CD14-positive monocyte (primary cell): Measurements from ENCODE around the gene ORC1. TPM values are rescaled to one million over a fixed set of nuclear protein-coding genes. Genes with fewer than 3 reads are reported as not detected.

ENCODE experiments used
- DNase-seq, 3 donors: peaks; one replicate each; pipeline ENCODE4 v3.0.0-alpha.2; 2011 to 2022
- H2AFZ ChIP-seq: 2 replicates; pipeline ENCODE4 v1.6.0; 2012; ENCODE audit warnings: mild to moderate bottlenecking, low read depth, low read length, inconsistent platforms; ENCODE audit not compliant: insufficient read depth, poor library complexity, severe bottlenecking
- H3K27ac ChIP-seq, 2 donors: 1 replicate in 1 of 2; 2 replicates in 1 of 2; pipeline ENCODE4 v1.5.1; 2012 to 2013; ENCODE audit warnings: low read length in 2 of 2, control low read depth in 1 of 2, inconsistent platforms in 1 of 2, low read depth in 1 of 2, mild to moderate bottlenecking in 1 of 2
- H3K27me3 ChIP-seq, 2 donors: one replicate each; pipeline versions ENCODE4 v1.6.0 to v1.6.1; 2011 to 2013; ENCODE audit warnings: low read length in 2 of 2; ENCODE audit not compliant: control insufficient read depth in 2 of 2, insufficient read depth in 2 of 2
- H3K36me3 ChIP-seq, 2 donors: replicated peaks in 1 of 2; 1 replicate in 1 of 2; 2 replicates in 1 of 2; pipeline versions ENCODE4 v1.5.1 to v1.6.1; 2012 to 2013; ENCODE audit warnings: low read length in 2 of 2, control low read depth in 1 of 2, inconsistent platforms in 1 of 2, mild to moderate bottlenecking in 1 of 2; ENCODE audit not compliant: insufficient read depth in 2 of 2, control insufficient read depth in 1 of 2
- H3K4me1 ChIP-seq, 2 donors: 1 replicate in 1 of 2; 2 replicates in 1 of 2; pipeline versions ENCODE4 v1.5.1 to v1.6.1; 2012 to 2013; ENCODE audit warnings: low read length in 2 of 2, control low read depth in 1 of 2, inconsistent platforms in 1 of 2, mild to moderate bottlenecking in 1 of 2, moderate library complexity in 1 of 2; ENCODE audit not compliant: insufficient read depth in 2 of 2, control insufficient read depth in 1 of 2
- H3K4me2 ChIP-seq: replicated peaks from 2 replicates; pipeline ENCODE3; 2012; ENCODE audit warnings: low read length, moderate library complexity, mild to moderate bottlenecking; ENCODE audit not compliant: poor library complexity, severe bottlenecking; ENCODE audit errors: extremely low read depth
- H3K4me3 ChIP-seq, 3 experiments: fragments of 200-600 bp in 1 of 3; sonication (generic) in 1 of 3; replicated peaks in 1 of 3; 1 replicate in 2 of 3; 2 replicates in 1 of 3; pipeline ENCODE4 v1.5.1; 2011 to 2013; ENCODE audit warnings: low read length in 3 of 3, mild to moderate bottlenecking in 3 of 3, control low read depth in 2 of 3, low read depth in 2 of 3, inconsistent platforms in 1 of 3, moderate library complexity in 1 of 3
- H3K79me2 ChIP-seq: 2 replicates; pipeline ENCODE4 v1.6.0; 2012; ENCODE audit warnings: mild to moderate bottlenecking, control low read depth, inconsistent platforms, low read length, moderate library complexity; ENCODE audit not compliant: insufficient read depth
- H3K9ac ChIP-seq: 2 replicates; pipeline ENCODE4 v1.6.0; 2017; ENCODE audit warnings: low read length, mild to moderate bottlenecking; ENCODE audit not compliant: insufficient read depth, poor library complexity, severe bottlenecking
- H3K9me3 ChIP-seq, 2 donors: replicated peaks in 1 of 2; 1 replicate in 1 of 2; 2 replicates in 1 of 2; pipeline versions ENCODE4 v1.5.1 to v1.6.1; 2012 to 2013; ENCODE audit warnings: low read length in 2 of 2, control low read depth in 1 of 2; ENCODE audit not compliant: control insufficient read depth in 1 of 2, insufficient read depth in 1 of 2
- H4K20me1 ChIP-seq: 2 replicates; pipeline ENCODE4 v1.6.0; 2012; ENCODE audit warnings: mild to moderate bottlenecking, low read length, control low read depth, moderate library complexity; ENCODE audit not compliant: insufficient read depth
- H3K27ac Mint-ChIP-seq, 7 donors: one replicate each; pipeline ENCODE4 v1.8.0; 2020; ENCODE audit warnings: mild to moderate bottlenecking in 7 of 7, mixed read lengths in 7 of 7, moderate library complexity in 6 of 7, inconsistent platforms in 2 of 7
- H3K27me3 Mint-ChIP-seq, 3 donors: one replicate each; pipeline ENCODE4 v1.8.0; 2021 to 2022; ENCODE audit warnings: low read depth in 3 of 3, mild to moderate bottlenecking in 3 of 3, mixed read lengths in 3 of 3, moderate library complexity in 3 of 3, inconsistent platforms in 1 of 3
- H3K36me3 Mint-ChIP-seq, 2 donors: one replicate each; pipeline ENCODE4 v1.8.0; 2020; ENCODE audit warnings: mixed read lengths in 2 of 2, inconsistent platforms in 1 of 2, mild to moderate bottlenecking in 1 of 2
- H3K4me1 Mint-ChIP-seq: one replicate; pipeline ENCODE4 v1.8.0; 2020; ENCODE audit warnings: mild to moderate bottlenecking, mixed read lengths
- H3K4me3 Mint-ChIP-seq, 2 donors: one replicate each; pipeline ENCODE4 v1.8.0; 2020; ENCODE audit warnings: mild to moderate bottlenecking in 2 of 2, mixed read lengths in 2 of 2, moderate library complexity in 1 of 2
- H3K9me3 Mint-ChIP-seq, 7 donors: one replicate each; pipeline ENCODE4 v1.8.0; 2020 to 2022; ENCODE audit warnings: mixed read lengths in 7 of 7, mild to moderate bottlenecking in 6 of 7, moderate library complexity in 6 of 7, inconsistent platforms in 2 of 7
- CTCF ChIP-seq: fragments of 200-600 bp; IDR thresholded peaks from one replicate; pipeline ENCODE4 v1.8.0; 2022; ENCODE audit warnings: antibody characterized with exemption, mild to moderate bottlenecking
- WGBS: methylation state at CpG from one replicate; pipeline ENCODE4 v1.1.5; 2013; ENCODE audit warnings: missing lambda C conversion rate; ENCODE audit not compliant: insufficient coverage; 5-methylcytosine and 5-hydroxymethylcytosine counted together
- intact Hi-C, 2 donors: fragments of 100-400 bp; cut with micrococcal nuclease; formaldehyde crosslinking; loops; one replicate each; pipeline versions ENCODE4 v1.15.0 to v1.15.1; 2023
- polyA plus RNA-seq, 3 donors: library from polyadenylated mRNA; depleted of rRNA in 1 of 3; unstranded in 2 of 3; stranded (reverse) in 1 of 3; fragments of 300-500 nt in 2 of 3; fragments of >200 nt in 1 of 3; fragmentation: Illumina TruSeq in 2 of 3; gene quantifications; 1 replicate in 2 of 3; 2 replicates in 1 of 3; pipeline ENCODE4 v1.2.3, GENCODE V29; 2012 to 2021

ORC1 gene
- polyA plus RNA-seq, 3 donors = 0.12 to 0.27 TPM; not detected in 1

- H4K20me1 ChIP-seq = peaks cover 7% of the 10 kb centered on the region
- H3K9ac ChIP-seq = no peak overlapping the region
- H3K36me3 ChIP-seq = peaks cover 21 to 68% of the 10 kb centered on the region in 2 donors
- peaks cover 0 to 11% of the 10 kb centered on the region in 2 donors for H3K4me1 ChIP-seq
- DNase-seq = no peak
- Mint-ChIP-seq H3K4me1 (peaks cover 14% of the 10 kb centered on the region), H3K27ac (peak overlapping the region in 1 of 7 donors; percentile 33), H3K27me3 (no peaks in the 10 kb centered on the region), H3K9me3 (no peaks in the 10 kb centered on the region), H3K36me3 (peaks cover 42 to 58% of the 10 kb centered on the region in 2 donors), H3K4me3 (no peak overlapping the region)
- H3K9me3 ChIP-seq = no peaks in the 10 kb centered on the region
- intact Hi-C loops = no loop called here
- no peak overlapping the region for H2AFZ ChIP-seq
- H3K27me3 ChIP-seq = no peaks in the 10 kb centered on the region
- no peak for TF ChIP-seq CTCF
- H3K79me2 ChIP-seq = peaks cover 4% of the 10 kb centered on the region
- H3K27ac ChIP-seq = no peak overlapping the region
- no peak overlapping the region for H3K4me2 ChIP-seq
- no peak overlapping the region for H3K4me3 ChIP-seq
Measured at GRCh38 chr1:52424231-52424636, 20.0 kb upstream of the ORC1 start.

- H3K36me3 Mint-ChIP-seq = peaks cover 45 to 62% of the 10 kb centered on the region in 2 donors
- H3K4me1 ChIP-seq = peaks cover 0 to 11% of the 10 kb centered on the region in 2 donors
- H3K27me3 Mint-ChIP-seq = no peaks in the 10 kb centered on the region
- no peak for TF ChIP-seq CTCF
- intact Hi-C loops = no loop called here
- no peaks in the 10 kb centered on the region for H3K27me3 ChIP-seq
- no peak for DNase-seq
- no peak overlapping the region for H3K4me3 Mint-ChIP-seq
- no peak overlapping the region for H3K4me3 ChIP-seq
- peaks cover 23 to 72% of the 10 kb centered on the region in 2 donors for H3K36me3 ChIP-seq
- H4K20me1 ChIP-seq = peaks cover 7% of the 10 kb centered on the region
- H3K9me3 Mint-ChIP-seq = no peaks in the 10 kb centered on the region
- WGBS = 54% methylated on average over 5 of the region's 9 CpGs
- H3K79me2 ChIP-seq = peaks cover 4% of the 10 kb centered on the region
- no peaks in the 10 kb centered on the region for H3K9me3 ChIP-seq
- H3K4me2 ChIP-seq = no peak overlapping the region
- no peak overlapping the region for H2AFZ ChIP-seq
- peaks cover 14% of the 10 kb centered on the region for H3K4me1 Mint-ChIP-seq
- peak overlapping the region in 2 of 7 donors; percentile 32 to 33 for H3K27ac Mint-ChIP-seq
- H3K27ac ChIP-seq = no peak overlapping the region
- H3K9ac ChIP-seq = no peak overlapping the region
Measured at GRCh38 chr1:52423771-52424170, 19.5 kb upstream of the ORC1 start.
